ENCODE measurements around the gene GFOD2.

Gene GFOD2

GRCh38 chr16:67716097-67716496 is 3.0 kb downstream of the GFOD2 start:
- Histone ChIP-seq H3K27me3 (ENCODE audit: insufficient read depth, low read depth) (no peaks in the 10 kb centered on the region), H3K9ac (no peak overlapping the region), H3K36me3 (ENCODE audit: insufficient read depth) (no peaks in the 10 kb centered on the region), H3K79me2 (ENCODE audit: insufficient read depth, low read depth) (peaks cover 32% of the 10 kb centered on the region; the same call in 1 of the 2 replicates), H4K20me1 (ENCODE audit: insufficient read depth) (no peaks in the 10 kb centered on the region), H3K4me1 (ENCODE audit: low read depth, poor library complexity, severe bottlenecking) (peaks cover 15% of the 10 kb centered on the region), H3K27ac (no peak overlapping the region), H2AFZ (ENCODE audit: low read depth) (no peak overlapping the region), H3K4me3 (IDR thresholded peaks at IDR 0.05; ENCODE audit: insufficient read depth, low read depth, low read length) (no peak overlapping the region), H3K4me2 (no peak overlapping the region)
- TF ChIP-seq CTCF (conservative IDR thresholded peaks at IDR 0.05; ENCODE audit: low read depth, low read length): no peak

GRCh38 chr16:67714522-67714921 is 4.6 kb downstream of the GFOD2 start:
- Histone ChIP-seq H3K36me3 (ENCODE audit: insufficient read depth) (no peaks in the 10 kb centered on the region), H3K4me3 (IDR thresholded peaks at IDR 0.05; ENCODE audit: insufficient read depth, low read depth, low read length) (no peak overlapping the region), H3K9ac (no peak overlapping the region), H3K4me1 (ENCODE audit: low read depth, poor library complexity, severe bottlenecking) (peaks cover 11% of the 10 kb centered on the region), H3K27ac (no peak overlapping the region), H3K27me3 (ENCODE audit: insufficient read depth, low read depth) (no peaks in the 10 kb centered on the region), H4K20me1 (ENCODE audit: insufficient read depth) (no peaks in the 10 kb centered on the region), H3K4me2 (no peak overlapping the region), H2AFZ (ENCODE audit: low read depth) (no peak overlapping the region), H3K79me2 (ENCODE audit: insufficient read depth, low read depth) (peaks cover 35% of the 10 kb centered on the region; the same call in 1 of the 2 replicates)
- no peak for TF ChIP-seq CTCF (conservative IDR thresholded peaks at IDR 0.05; ENCODE audit: low read depth, low read length)

- H3K27ac ChIP-seq: no peak overlapping the region
- H2AFZ ChIP-seq (ENCODE audit: low read depth): no peak overlapping the region
- TF ChIP-seq CTCF (conservative IDR thresholded peaks at IDR 0.05; ENCODE audit: low read depth, low read length): no peak
- H3K4me3 ChIP-seq (IDR thresholded peaks at IDR 0.05; ENCODE audit: insufficient read depth, low read depth, low read length): no peak overlapping the region
- peaks cover 11% of the 10 kb centered on the region for H3K4me1 ChIP-seq (ENCODE audit: low read depth, poor library complexity, severe bottlenecking)
- no peak overlapping the region for H3K9ac ChIP-seq
- no peaks in the 10 kb centered on the region for H3K36me3 ChIP-seq (ENCODE audit: insufficient read depth)
- H3K27me3 ChIP-seq (ENCODE audit: insufficient read depth, low read depth): no peaks in the 10 kb centered on the region
- no peaks in the 10 kb centered on the region; the same call in 1 of the 2 replicates for H4K20me1 ChIP-seq (ENCODE audit: insufficient read depth)
- H3K79me2 ChIP-seq (ENCODE audit: insufficient read depth, low read depth): peaks cover 35% of the 10 kb centered on the region; the same call in 1 of the 2 replicates
- no peak overlapping the region for H3K4me2 ChIP-seq
These were observed 5.4 kb downstream of the GFOD2 start for GRCh38 chr16:67713647-67714273.

GRCh38 chr16:67710607-67711006 is 8.5 kb downstream of the GFOD2 start:
- no peak for TF ChIP-seq CTCF (conservative IDR thresholded peaks at IDR 0.05; ENCODE audit: low read depth, low read length)
- Histone ChIP-seq H3K79me2 (ENCODE audit: insufficient read depth, low read depth) (peaks cover 21% of the 10 kb centered on the region; the same call in 1 of the 2 replicates), H2AFZ (ENCODE audit: low read depth) (no peak overlapping the region), H3K9ac (no peak overlapping the region), H3K27ac (no peak overlapping the region), H3K4me3 (IDR thresholded peaks at IDR 0.05; ENCODE audit: insufficient read depth, low read depth, low read length) (no peak overlapping the region), H3K27me3 (ENCODE audit: insufficient read depth, low read depth) (no peaks in the 10 kb centered on the region), H3K36me3 (ENCODE audit: insufficient read depth) (no peaks in the 10 kb centered on the region), H4K20me1 (ENCODE audit: insufficient read depth) (no peaks in the 10 kb centered on the region; the same call in 1 of the 2 replicates), H3K4me2 (no peak overlapping the region), H3K4me1 (ENCODE audit: low read depth, poor library complexity, severe bottlenecking) (no peaks in the 10 kb centered on the region)

Data from KMS-11 (cell line).